SH-SY5Y (cell line): ENCODE data around the gene ABLIM2.

ENCODE experiments used
- GATA2 ChIP-seq: IDR thresholded peaks from 2 replicates; pipeline ENCODE4 v1.6.1; 2011; ENCODE audit warnings: mild to moderate bottlenecking, low read depth, low read length
- GATA3 ChIP-seq: IDR thresholded peaks from 2 replicates; pipeline ENCODE4 v1.6.1; 2011; ENCODE audit warnings: low read depth, mild to moderate bottlenecking, low read length, moderate library complexity

DNA sequence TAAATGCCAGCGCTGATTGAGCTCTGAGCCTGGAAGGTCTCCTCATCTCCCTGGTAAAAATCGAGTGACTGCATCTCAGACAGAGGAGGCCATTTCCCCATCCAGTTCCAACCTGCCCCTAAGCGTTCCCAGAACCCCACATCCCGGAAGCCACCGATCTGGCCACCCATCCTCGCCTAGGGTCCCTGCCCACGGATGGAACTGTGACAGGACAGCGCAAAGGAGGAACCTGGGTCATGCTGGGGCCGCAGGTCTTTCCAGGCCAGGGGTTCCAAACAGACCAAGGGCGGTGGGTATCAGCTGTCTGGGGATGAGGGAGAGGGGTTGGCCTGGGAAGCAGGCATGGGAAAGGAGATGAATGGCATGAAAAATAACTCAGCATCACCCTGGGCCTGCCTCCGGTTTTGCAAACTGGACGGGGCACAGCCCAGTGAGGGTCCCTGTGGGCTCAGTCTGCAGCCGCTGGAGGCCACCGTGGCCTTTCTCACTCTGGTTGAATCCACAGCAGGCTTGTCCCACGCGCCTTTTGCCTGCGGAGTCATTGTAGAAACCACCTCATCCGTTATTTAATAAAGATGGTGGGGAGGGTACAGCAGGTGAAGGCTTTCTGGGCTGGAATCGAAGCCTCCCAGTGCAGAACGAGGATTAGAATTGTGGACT is 49.1 kb downstream of the ABLIM2 start:
- TF ChIP-seq GATA2 (no peak), GATA3 (no peak)
